Transverse colon (tissue), 4 donors: ENCODE data around the gene RLF. TPM values are rescaled to one million over a fixed set of nuclear protein-coding genes. Genes with fewer than 3 reads are reported as not detected.

ENCODE experiments used
- DNase-seq: peaks from one replicate; pipeline ENCODE4 v3.0.0-alpha.2; 2019
- H3K27ac ChIP-seq, 4 donors: fragments of 200-600 bp; sonication (generic); 2 replicates each; pipeline ENCODE4 v1.5.1; 2016 to 2018; ENCODE audit warnings: inconsistent platforms in 4 of 4
- H3K27me3 ChIP-seq: fragments of 200-600 bp; sonication (generic); 2 replicates; pipeline ENCODE4 v1.5.1; 2017; ENCODE audit warnings: inconsistent platforms
- H3K36me3 ChIP-seq, 4 donors: fragments of 200-600 bp; sonication (generic); 2 replicates each; pipeline ENCODE4 v1.5.1; 2017 to 2019; ENCODE audit warnings: inconsistent platforms in 4 of 4
- H3K4me1 ChIP-seq, 4 donors: fragments of 200-600 bp; sonication (generic); 2 replicates each; pipeline ENCODE4 v1.5.1; 2017 to 2020; ENCODE audit warnings: inconsistent platforms in 4 of 4
- H3K4me3 ChIP-seq, 4 donors: fragments of 200-600 bp; sonication (generic); 1 replicate in 1 of 4; 2 replicates in 3 of 4; pipeline versions ENCODE4 v1.5.1 to v1.6.1; 2017 to 2019; ENCODE audit warnings: inconsistent platforms in 4 of 4
- H3K9me3 ChIP-seq, 2 donors: fragments of 200-600 bp; sonication (generic); 2 replicates each; pipeline ENCODE4 v1.5.1; 2017 to 2019; ENCODE audit warnings: inconsistent platforms in 2 of 2
- CTCF ChIP-seq, 5 experiments: fragments of 200-600 bp in 3 of 5; fragments of 450-650 bp in 2 of 5; sonication (generic) in 3 of 5; IDR thresholded peaks; 1 replicate in 2 of 5; 2 replicates in 3 of 5; pipeline ENCODE4 v1.5.1; 2016 to 2017; ENCODE audit warnings: antibody characterized with exemption in 5 of 5, inconsistent platforms in 3 of 5, mild to moderate bottlenecking in 2 of 5, moderate library complexity in 1 of 5
- EP300 ChIP-seq: sonication (generic); formaldehyde crosslinking; IDR thresholded peaks from one replicate; pipeline ENCODE4 v1.6.1; 2017; ENCODE audit warnings: antibody characterized with exemption, low read depth
- POLR2A ChIP-seq: fragments of 450-650 bp; IDR thresholded peaks from one replicate; pipeline ENCODE4 v1.6.1; 2016; ENCODE audit warnings: antibody characterized with exemption, mild to moderate bottlenecking, moderate library complexity
- POLR2AphosphoS5 ChIP-seq, 3 donors: sonication (generic); formaldehyde crosslinking; IDR thresholded peaks; one replicate each; pipeline ENCODE4 v1.6.1; 2016; ENCODE audit warnings: antibody characterized with exemption in 3 of 3
- WGBS, 2 donors: methylation state at CpG; one replicate each; pipeline ENCODE4 v1.1.5; 2018; ENCODE audit warnings: low coverage in 1 of 2; 5-methylcytosine and 5-hydroxymethylcytosine counted together
- in situ Hi-C, 4 donors: fragments of 200-750 bp; cut with MboI; loops; one replicate each; pipeline versions ENCODE4 v1.15.0 to v1.15.1; 2017; ENCODE audit warnings: low sequenced_read_pairs in 3 of 4, low pct_ligation_motif_present in 1 of 4, low pct_unique_long_range_greater_than_20kb in 1 of 4
- intact Hi-C: fragments of 100-400 bp; cut with DNase I; formaldehyde crosslinking; loops from one replicate; pipeline ENCODE4 v1.15.1; 2023; ENCODE audit warnings: low total_unique reads
- small RNA-seq, 4 donors: library from RNA; depleted of rRNA; stranded (forward); fragments of <200 nt; gene quantifications; one replicate each; pipeline ENCODE3, GENCODE V24; 2016
- total RNA-seq, 4 donors: library from RNA; depleted of rRNA; stranded (reverse); fragments of >200 nt; gene quantifications; one replicate each; pipeline ENCODE4 v1.1.0, GENCODE V29; 2016

RLF gene
- total RNA-seq, 4 donors from 2014 or later: 11.2 to 18.3 (median 13.9) TPM

DNA sequence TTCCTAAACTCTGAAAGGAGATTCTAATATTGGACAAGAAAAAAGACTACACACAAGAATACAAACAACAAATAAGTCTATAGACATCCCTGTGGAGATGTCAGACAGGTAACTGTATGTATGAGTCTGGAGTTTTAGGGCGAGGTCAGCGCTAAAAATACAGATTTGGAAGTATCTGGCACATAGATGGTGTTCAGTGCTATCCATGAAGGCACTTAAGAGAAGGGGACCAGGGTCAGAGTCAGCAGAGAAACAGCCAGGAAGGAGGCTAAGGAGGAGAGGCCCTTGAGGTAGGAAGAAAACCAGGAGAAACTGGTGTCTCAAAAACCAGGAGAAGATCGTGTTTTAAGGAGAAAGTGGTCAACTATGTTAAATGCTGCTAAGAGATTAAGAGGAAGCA lies 114.9 kb downstream of the RLF start:
- 92 to 97% methylated on average over 3 of the region's 3 CpGs for WGBS, 2 donors
- TF ChIP-seq EP300 (no peak), CTCF (IDR thresholded peaks at IDR 0.05) (no peak), POLR2AphosphoS5 (IDR thresholded peaks at IDR 0.05) (no peak), POLR2A (no peak)
- Histone ChIP-seq H3K4me3 (no peak overlapping the region), H3K9me3 (no peaks in the 10 kb centered on the region), H3K36me3 (peaks cover 0 to 35% (median 8%) of the 10 kb centered on the region in 4 donors), H3K27ac (no peak overlapping the region), H3K4me1 (peaks cover 0 to 4% (median 3%) of the 10 kb centered on the region in 4 donors), H3K27me3 (no peaks in the 10 kb centered on the region)
- intact Hi-C loops: no loop called here
- in situ Hi-C loops: no loop called here
- no peak for DNase-seq

DNA sequence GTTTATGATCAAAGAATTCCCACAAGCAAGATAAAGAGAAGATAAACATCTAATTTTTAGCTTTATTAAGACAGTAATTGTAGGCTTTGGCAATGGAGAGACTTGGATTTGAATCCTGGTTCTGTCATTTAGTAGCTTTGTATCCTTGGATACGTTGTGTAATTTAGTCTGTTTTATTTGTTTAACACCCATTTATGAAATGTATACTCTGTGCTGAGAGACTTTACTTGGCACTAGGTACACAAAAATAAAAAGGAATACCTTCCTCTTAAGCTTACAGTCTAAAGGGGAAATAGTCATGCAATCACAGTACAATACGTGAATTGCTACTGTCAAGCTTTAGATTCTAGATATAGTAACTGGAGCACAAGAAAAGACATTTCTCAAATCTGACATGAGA lies 120.7 kb downstream of the RLF start:
- no peak for DNase-seq
- peaks cover 0 to 20% (median 10%) of the 10 kb centered on the region in 4 donors for H3K4me1 ChIP-seq
- no peak for TF ChIP-seq POLR2AphosphoS5 (IDR thresholded peaks at IDR 0.05)
- no peak for TF ChIP-seq CTCF (IDR thresholded peaks at IDR 0.05)
- TF ChIP-seq POLR2A: no peak
- no peak for TF ChIP-seq EP300
- peak overlapping the region in 2 of 4 donors; percentile 45 to 60 for H3K27ac ChIP-seq
- no peaks in the 10 kb centered on the region for H3K9me3 ChIP-seq
- in situ Hi-C loops: no loop called here
- intact Hi-C loops: no loop called here
- H3K4me3 ChIP-seq: no peak overlapping the region
- H3K36me3 ChIP-seq: peaks cover 0 to 33% (median 6%) of the 10 kb centered on the region in 4 donors
- H3K27me3 ChIP-seq: no peaks in the 10 kb centered on the region
- WGBS, 2 donors: 36 to 52% methylated on average over 2 of the region's 2 CpGs

Small RNAs within 50 kb of the gene (small RNA-seq; reads per million reads assigned to genes)
- 0 reads per million in 4 donors for gene RNU6-1237P

Other genes with a start within 250 kb of the RLF start
- 10 to 100 TPM in 3 of 4 donors, 1 to 10 TPM in 1; 2.0 to 79.3 (median 13.1) TPM for gene MFSD2A, start 206.2 kb upstream of the RLF start, total RNA-seq
- gene CAP1, start 120.7 kb upstream of the RLF start, total RNA-seq: 100 to 1,000 TPM in 3 of 4 donors, 10 to 100 TPM in 1; 81.0 to 290 (median 238) TPM
- 10 to 100 TPM in 3 of 4 donors, 1 to 10 TPM in 1; 6.4 to 28.9 (median 18.0) TPM for gene PPT1, start 64.1 kb upstream of the RLF start, total RNA-seq
- gene TMCO2, start 86.5 kb downstream of the RLF start, total RNA-seq: not detected
- gene ZMPSTE24, start 96.8 kb downstream of the RLF start, total RNA-seq: 10 to 100 TPM in 2 of 4 donors, 1 to 10 TPM in 2; 3.4 to 40.8 (median 23.7) TPM
- 10 to 100 TPM in 3 of 4 donors, 1 to 10 TPM in 1; 5.4 to 43.0 (median 14.6) TPM for gene COL9A2, start 155.9 kb downstream of the RLF start, total RNA-seq
- gene SMAP2, start 212.3 kb downstream of the RLF start, total RNA-seq: 10 to 100 TPM; 20.1 to 47.0 (median 33.8) TPM